ENCODE measurements around the gene CLK1. TPM values are rescaled to one million over a fixed set of nuclear protein-coding genes. Genes with fewer than 3 reads are reported as not detected.
"Not testable (repeated sequence)": the region's sequence is repeated elsewhere in the genome, so short reads cannot be mapped to it uniquely, and the experiment has no call there.

CLK1 gene
- total RNA-seq, 4 donors from 2014 or later = 102 to 262 (median 191) TPM

GRCh38 chr2:200901459-200902072 lies 37.1 kb upstream of the CLK1 start:
- Histone ChIP-seq H3K27ac (no peak overlapping the region), H3K9me3 (no peaks in the 10 kb centered on the region), H3K36me3 (peaks cover 21 to 24% of the 10 kb centered on the region in 2 donors), H3K4me3 (replicated peaks in 1 of 3) (no peak overlapping the region), H3K4me1 (no peaks in the 10 kb centered on the region), H3K27me3 (no peaks in the 10 kb centered on the region)
- TF ChIP-seq POLR2A (IDR thresholded peaks at IDR 0.05) (no peak), CTCF (IDR thresholded peaks at IDR 0.05) (peak in 5 of 6 experiments; percentile 50 to 87 (median 70))
- 25 to 27% methylated on average over 4 of the region's 4 CpGs for WGBS, 2 donors
- DNase-seq = peak; percentile 66 to 70
- intact Hi-C loops (cut with DNase I) = loop anchor here (5.0 to 10.0 kb wide), 2 partner anchors 166 to 273 kb away; no protein-coding TSS in a partner anchor

- no peaks in the 10 kb centered on the region for H3K9me3 ChIP-seq
- intact Hi-C loops (cut with DNase I) = loop anchor here (5.0 kb wide), 1 partner anchor 333 kb away; no protein-coding TSS in a partner anchor
- H3K27me3 ChIP-seq = no peaks in the 10 kb centered on the region
- H3K4me1 ChIP-seq = no peaks in the 10 kb centered on the region
- TF ChIP-seq POLR2A (IDR thresholded peaks at IDR 0.05) (no peak), CTCF (IDR thresholded peaks at IDR 0.05) (no peak)
- no peak overlapping the region for H3K27ac ChIP-seq
- peaks cover 23 to 31% of the 10 kb centered on the region in 2 donors for H3K36me3 ChIP-seq
- no peak for DNase-seq
- no peak overlapping the region for H3K4me3 ChIP-seq (replicated peaks in 1 of 3)
Measured at GRCh38 chr2:200899482-200899881, 35.0 kb upstream of the CLK1 start.

- peak; percentile 97 to 98 for DNase-seq
- intact Hi-C loops (cut with DNase I) = no loop called here
- H3K36me3 ChIP-seq = peaks cover 4 to 14% of the 10 kb centered on the region in 2 donors
- H3K27ac ChIP-seq = peak within 1 kb of the TSS; percentile 80 to 91 (median 84)
- no peaks in the 10 kb centered on the region for H3K27me3 ChIP-seq
- H3K9me3 ChIP-seq = no peaks in the 10 kb centered on the region
- WGBS, 2 donors = 0 to 1% methylated on average over 36 to 50 of the region's 50 CpGs
- peaks cover 9 to 17% of the 10 kb centered on the region in 2 donors for H3K4me1 ChIP-seq
- TF ChIP-seq POLR2A (IDR thresholded peaks at IDR 0.05) = peak in 1 of 2 donors; percentile 46
- TF ChIP-seq CTCF (IDR thresholded peaks at IDR 0.05) = peak in 2 of 6 experiments; percentile 10 to 11
- peak within 1 kb of the TSS; percentile 42 to 80 (median 67) for H3K4me3 ChIP-seq (replicated peaks in 1 of 3)
Measured at GRCh38 chr2:200888704-200889625, 24.5 kb upstream of the CLK1 start, which contains the start of the genes NIF3L1 and PPIL3. Gene NIF3L1 (plus strand): TSS chr2:200889371. CDS start chr2:200891944, 2,573 bp downstream. Gene PPIL3 (minus strand): TSS chr2:200889077. CDS start chr2:200887615, 1,462 bp downstream.

GRCh38 chr2:200881715-200882249 lies 17.3 kb upstream of the CLK1 start:
- intact Hi-C loops (cut with DNase I) = not testable (repeated sequence)

GRCh38 chr2:200878289-200878880 lies 13.9 kb upstream of the CLK1 start:
- H3K4me3 ChIP-seq (replicated peaks in 1 of 3) = no peak overlapping the region
- WGBS, 2 donors = 93 to 96% methylated on average over 2 of the region's 2 CpGs
- H3K4me1 ChIP-seq = no peaks in the 10 kb centered on the region
- TF ChIP-seq POLR2A (IDR thresholded peaks at IDR 0.05) = no peak
- TF ChIP-seq CTCF (IDR thresholded peaks at IDR 0.05) = no peak
- no peak overlapping the region for H3K27ac ChIP-seq
- H3K27me3 ChIP-seq = no peaks in the 10 kb centered on the region
- intact Hi-C loops (cut with DNase I) = no loop called here
- peaks cover 36 to 51% of the 10 kb centered on the region in 2 donors for H3K36me3 ChIP-seq
- DNase-seq = no peak
- no peaks in the 10 kb centered on the region for H3K9me3 ChIP-seq

More at GRCh38 chr2:200881715-200882249, 17.3 kb upstream of the CLK1 start:
- WGBS, 2 donors = 89 to 90% methylated on average over 2 of the region's 2 CpGs
- not testable (repeated sequence) for H3K4me3 ChIP-seq (replicated peaks in 1 of 3); H3K27ac ChIP-seq; H3K4me1 ChIP-seq; H3K9me3 ChIP-seq; H3K27me3 ChIP-seq; DNase-seq
- H3K36me3 ChIP-seq = peaks cover 41 to 53% of the 10 kb centered on the region in 2 donors
